ENCODE data around the gene ABHD16A. TPM values are rescaled to one million over a fixed set of nuclear protein-coding genes. Genes with fewer than 3 reads are reported as not detected.

The ABHD16A gene
- total RNA-seq, 4 donors from 2014 or later: 39.2 to 82.9 (median 57.5) TPM

- H3K27me3 ChIP-seq: no peaks in the 10 kb centered on the region
- in situ Hi-C loops (cut with MboI; ENCODE audit: low sequenced_read_pairs in 4 of 4): no loop called here
- H3K4me3 ChIP-seq: peak overlapping the region; percentile 65 to 85 (median 83)
- no peaks in the 10 kb centered on the region for H3K9me3 ChIP-seq
- intact Hi-C loops (cut with DNase I; ENCODE audit: low total_unique reads): loop anchor here (2.0 to 5.0 kb wide), 3 partner anchors 37 to 195 kb away; partner anchors contain the start of genes BAG6 and EHMT2
- H3K27ac ChIP-seq: peak overlapping the region; percentile 91 to 98 (median 96)
- TF ChIP-seq CTCF (IDR thresholded peaks at IDR 0.05 in 4 of 5, conservative IDR thresholded peaks at IDR 0.05 in 1 of 5) (no peak), POLR2A (IDR thresholded peaks at IDR 0.05) (no peak)
- peaks cover 0 to 16% of the 10 kb centered on the region in 2 donors for H3K36me3 ChIP-seq
- peaks cover 22 to 40% of the 10 kb centered on the region in 2 donors for H3K4me1 ChIP-seq
- ATAC-seq (peak; percentile 54 to 64), DNase-seq (peak; percentile 57 to 71)
Measured at GRCh38 chr6:31701666-31702404, 1.3 kb downstream of the ABHD16A start.

- Histone ChIP-seq H3K9me3 (no peaks in the 10 kb centered on the region), H3K27me3 (no peaks in the 10 kb centered on the region), H3K27ac (peak overlapping the region; percentile 91 to 98 (median 96)), H3K4me3 (no peak overlapping the region), H3K36me3 (peaks cover 0 to 26% of the 10 kb centered on the region in 2 donors), H3K4me1 (peaks cover 22 to 40% of the 10 kb centered on the region in 2 donors)
- intact Hi-C loops (cut with DNase I; ENCODE audit: low total_unique reads): loop anchor here (5.0 kb wide), 2 partner anchors 49 to 196 kb away; partner anchors contain the start of genes BAG6 and EHMT2
- no peak for TF ChIP-seq CTCF (IDR thresholded peaks at IDR 0.05 in 4 of 5, conservative IDR thresholded peaks at IDR 0.05 in 1 of 5)
- no peak for DNase-seq
- in situ Hi-C loops (cut with MboI; ENCODE audit: low sequenced_read_pairs in 4 of 4): no loop called here
- no peak for ATAC-seq
Measured at GRCh38 chr6:31700740-31701401, 2.3 kb downstream of the ABHD16A start.

- peaks cover 19 to 37% of the 10 kb centered on the region in 2 donors for H3K4me1 ChIP-seq
- DNase-seq (no peak), ATAC-seq (no peak)
- H3K27ac ChIP-seq: peak overlapping the region in 1 of 4 donors; percentile 4
- no peaks in the 10 kb centered on the region for H3K9me3 ChIP-seq
- intact Hi-C loops (cut with DNase I; ENCODE audit: low total_unique reads) (no loop called here), in situ Hi-C loops (cut with MboI; ENCODE audit: low sequenced_read_pairs in 4 of 4) (loop anchor here in 1 of 4 donors (25.0 kb wide), 1 partner anchor 265 kb away; the partner anchor contains the start of genes DXO, NELFE and SKIC2)
- H3K4me3 ChIP-seq: no peak overlapping the region
- peaks cover 0 to 59% of the 10 kb centered on the region in 2 donors for H3K36me3 ChIP-seq
- no peaks in the 10 kb centered on the region for H3K27me3 ChIP-seq
- TF ChIP-seq CTCF (IDR thresholded peaks at IDR 0.05 in 4 of 5, conservative IDR thresholded peaks at IDR 0.05 in 1 of 5) (no peak), POLR2A (IDR thresholded peaks at IDR 0.05) (no peak)
Measured at GRCh38 chr6:31697555-31697954, 5.6 kb downstream of the ABHD16A start.

- Histone ChIP-seq H3K36me3 (peaks cover 0 to 87% of the 10 kb centered on the region in 2 donors), H3K4me1 (peaks cover 0 to 13% of the 10 kb centered on the region in 2 donors), H3K27me3 (no peaks in the 10 kb centered on the region), H3K27ac (no peak overlapping the region), H3K4me3 (no peak overlapping the region), H3K9me3 (no peaks in the 10 kb centered on the region)
- intact Hi-C loops (cut with DNase I; ENCODE audit: low total_unique reads): no loop called here
- no peak for DNase-seq
- ATAC-seq: no peak
- in situ Hi-C loops (cut with MboI; ENCODE audit: low sequenced_read_pairs in 4 of 4): loop anchor here in 1 of 4 donors (25.0 kb wide), 1 partner anchor 269 kb away; the partner anchor contains the start of genes DXO, NELFE and SKIC2
- no peak for TF ChIP-seq POLR2A (IDR thresholded peaks at IDR 0.05)
- no peak for TF ChIP-seq CTCF (IDR thresholded peaks at IDR 0.05 in 4 of 5, conservative IDR thresholded peaks at IDR 0.05 in 1 of 5)
Measured at GRCh38 chr6:31693535-31693934, 9.6 kb downstream of the ABHD16A start.
